ENCODE measurements around the gene MERTK.
A peak's percentile ranks its signal among the peaks of the same experiment; 100 is the strongest.

MERTK gene

GRCh38 chr2:111970453-111970852, 72.0 kb downstream of the MERTK start:
- Histone ChIP-seq H3K4me2 (ENCODE audit: low read length) (no peak overlapping the region), H3K9ac (ENCODE audit: low read length) (no peak overlapping the region), H3K27ac (ENCODE audit: low read depth, low read length) (no peak overlapping the region), H2AFZ (ENCODE audit: insufficient read depth, low read length, poor library complexity) (no peak overlapping the region), H3K79me1 (ENCODE audit: low read length) (no peaks in the 10 kb centered on the region), H2BK5ac (ENCODE audit: low read depth, low read length, poor library complexity) (no peak overlapping the region), H4K91ac (ENCODE audit: low read depth, low read length) (no peak overlapping the region), H2BK12ac (ENCODE audit: low read length) (no peak overlapping the region), H3K4me3 (ENCODE audit: low read depth, low read length) (no peak overlapping the region), H2AK5ac (ENCODE audit: low read length) (no peak overlapping the region), H3K14ac (ENCODE audit: low read length) (no peak overlapping the region), H4K8ac (ENCODE audit: low read depth, low read length) (no peak overlapping the region), H3K4me1 (ENCODE audit: control insufficient read depth in 1 of 2, insufficient read depth in 2 of 2, low read length in 2 of 2) (peaks cover 0 to 8% of the 10 kb centered on the region in 2 experiments), H2BK120ac (ENCODE audit: insufficient read depth, low read length, poor library complexity) (no peak overlapping the region), H3K79me2 (ENCODE audit: control insufficient read depth, insufficient read depth, low read length, poor library complexity) (no peaks in the 10 kb centered on the region), H3K23ac (ENCODE audit: low read length) (no peak overlapping the region), H4K12ac (ENCODE audit: low read depth, low read length) (no peak overlapping the region), H3K27me3 (ENCODE audit: insufficient read depth, low read length) (no peaks in the 10 kb centered on the region), H3K36me3 (ENCODE audit: control insufficient read depth in 1 of 2, insufficient read depth in 2 of 2, low read length in 2 of 2) (peaks cover 0 to 2% of the 10 kb centered on the region in 2 experiments), H3K4ac (ENCODE audit: low read depth, low read length) (no peak overlapping the region), H3K9me3 (ENCODE audit: insufficient read depth, low read depth, low read length) (peaks cover 1% of the 10 kb centered on the region), H3K18ac (ENCODE audit: low read length) (no peak overlapping the region)
- no CpG with 5 or more reads among the region's 1 CpG for WGBS (ENCODE audit: extremely low coverage, insufficient coverage, insufficient read length)
- DNase-seq, result no peak

- Histone ChIP-seq H3K79me1 (ENCODE audit: low read length) (no peaks in the 10 kb centered on the region), H3K23ac (ENCODE audit: low read length) (no peak overlapping the region), H2BK12ac (ENCODE audit: low read length) (no peak overlapping the region), H3K79me2 (ENCODE audit: control insufficient read depth, insufficient read depth, low read length, poor library complexity) (no peaks in the 10 kb centered on the region), H3K18ac (ENCODE audit: low read length) (no peak overlapping the region), H3K36me3 (ENCODE audit: control insufficient read depth in 1 of 2, insufficient read depth in 2 of 2, low read length in 2 of 2) (peaks cover 0 to 7% of the 10 kb centered on the region in 2 experiments), H2BK120ac (ENCODE audit: insufficient read depth, low read length, poor library complexity) (no peak overlapping the region), H2BK5ac (ENCODE audit: low read depth, low read length, poor library complexity) (no peak overlapping the region), H3K27ac (ENCODE audit: low read depth, low read length) (no peak overlapping the region), H2AK5ac (ENCODE audit: low read length) (no peak overlapping the region), H3K14ac (ENCODE audit: low read length) (no peak overlapping the region), H3K9me3 (ENCODE audit: insufficient read depth, low read depth, low read length) (peaks cover 1% of the 10 kb centered on the region), H3K4ac (ENCODE audit: low read depth, low read length) (no peak overlapping the region), H3K4me3 (ENCODE audit: low read depth, low read length) (no peak overlapping the region), H2AFZ (ENCODE audit: insufficient read depth, low read length, poor library complexity) (no peak overlapping the region), H3K4me1 (ENCODE audit: control insufficient read depth in 1 of 2, insufficient read depth in 2 of 2, low read length in 2 of 2) (peaks cover 0 to 5% of the 10 kb centered on the region in 2 experiments), H3K4me2 (ENCODE audit: low read length) (no peak overlapping the region), H3K27me3 (ENCODE audit: insufficient read depth, low read length) (no peaks in the 10 kb centered on the region), H3K9ac (ENCODE audit: low read length) (peak overlapping the region; percentile 59), H4K91ac (ENCODE audit: low read depth, low read length) (no peak overlapping the region), H4K12ac (ENCODE audit: low read depth, low read length) (no peak overlapping the region), H4K8ac (ENCODE audit: low read depth, low read length) (no peak overlapping the region)
- DNase-seq, result no peak
- WGBS (ENCODE audit: extremely low coverage, insufficient coverage, insufficient read length), result no CpG with 5 or more reads among the region's 8 CpGs
Observed at GRCh38 chr2:111972955-111973565, 74.7 kb downstream of the MERTK start.

- no peak for DNase-seq
- Histone ChIP-seq H3K27ac (ENCODE audit: low read depth, low read length) (no peak overlapping the region), H3K79me1 (ENCODE audit: low read length) (no peaks in the 10 kb centered on the region), H3K27me3 (ENCODE audit: insufficient read depth, low read length) (no peaks in the 10 kb centered on the region), H4K12ac (ENCODE audit: low read depth, low read length) (no peak overlapping the region), H3K9me3 (ENCODE audit: insufficient read depth, low read depth, low read length) (peaks cover 1% of the 10 kb centered on the region), H4K91ac (ENCODE audit: low read depth, low read length) (no peak overlapping the region), H2BK12ac (ENCODE audit: low read length) (no peak overlapping the region), H3K4me2 (ENCODE audit: low read length) (no peak overlapping the region), H3K9ac (ENCODE audit: low read length) (no peak overlapping the region), H3K36me3 (ENCODE audit: control insufficient read depth in 1 of 2, insufficient read depth in 2 of 2, low read length in 2 of 2) (peaks cover 0 to 7% of the 10 kb centered on the region in 2 experiments), H3K4me3 (ENCODE audit: low read depth, low read length) (no peak overlapping the region), H3K4me1 (ENCODE audit: control insufficient read depth in 1 of 2, insufficient read depth in 2 of 2, low read length in 2 of 2) (peaks cover 0 to 5% of the 10 kb centered on the region in 2 experiments), H3K79me2 (ENCODE audit: control insufficient read depth, insufficient read depth, low read length, poor library complexity) (no peaks in the 10 kb centered on the region), H3K23ac (ENCODE audit: low read length) (no peak overlapping the region), H2AFZ (ENCODE audit: insufficient read depth, low read length, poor library complexity) (no peak overlapping the region), H3K18ac (ENCODE audit: low read length) (no peak overlapping the region), H2BK120ac (ENCODE audit: insufficient read depth, low read length, poor library complexity) (no peak overlapping the region), H2BK5ac (ENCODE audit: low read depth, low read length, poor library complexity) (no peak overlapping the region), H2AK5ac (ENCODE audit: low read length) (no peak overlapping the region), H3K14ac (ENCODE audit: low read length) (no peak overlapping the region), H3K4ac (ENCODE audit: low read depth, low read length) (no peak overlapping the region), H4K8ac (ENCODE audit: low read depth, low read length) (no peak overlapping the region)
- no CpG with 5 or more reads among the region's 4 CpGs for WGBS (ENCODE audit: extremely low coverage, insufficient coverage, insufficient read length)
Observed at GRCh38 chr2:111973701-111974100, 75.3 kb downstream of the MERTK start.

GRCh38 chr2:111975053-111975552, 76.7 kb downstream of the MERTK start:
- Histone ChIP-seq H2AFZ (ENCODE audit: insufficient read depth, low read length, poor library complexity) (no peak overlapping the region), H3K14ac (ENCODE audit: low read length) (no peak overlapping the region), H2BK5ac (ENCODE audit: low read depth, low read length, poor library complexity) (no peak overlapping the region), H4K91ac (ENCODE audit: low read depth, low read length) (no peak overlapping the region), H3K9me3 (ENCODE audit: insufficient read depth, low read depth, low read length) (peaks cover 1% of the 10 kb centered on the region), H3K9ac (ENCODE audit: low read length) (no peak overlapping the region), H3K23ac (ENCODE audit: low read length) (no peak overlapping the region), H3K36me3 (ENCODE audit: control insufficient read depth in 1 of 2, insufficient read depth in 2 of 2, low read length in 2 of 2) (peaks cover 0 to 7% of the 10 kb centered on the region in 2 experiments), H2BK12ac (ENCODE audit: low read length) (no peak overlapping the region), H2BK120ac (ENCODE audit: insufficient read depth, low read length, poor library complexity) (no peak overlapping the region), H3K79me2 (ENCODE audit: control insufficient read depth, insufficient read depth, low read length, poor library complexity) (no peaks in the 10 kb centered on the region), H3K27ac (ENCODE audit: low read depth, low read length) (no peak overlapping the region), H2AK5ac (ENCODE audit: low read length) (no peak overlapping the region), H3K27me3 (ENCODE audit: insufficient read depth, low read length) (no peaks in the 10 kb centered on the region), H4K8ac (ENCODE audit: low read depth, low read length) (no peak overlapping the region), H3K79me1 (ENCODE audit: low read length) (no peaks in the 10 kb centered on the region), H3K4ac (ENCODE audit: low read depth, low read length) (no peak overlapping the region), H3K18ac (ENCODE audit: low read length) (no peak overlapping the region), H3K4me3 (ENCODE audit: low read depth, low read length) (no peak overlapping the region), H4K12ac (ENCODE audit: low read depth, low read length) (no peak overlapping the region), H3K4me1 (ENCODE audit: control insufficient read depth in 1 of 2, insufficient read depth in 2 of 2, low read length in 2 of 2) (peaks cover 0 to 5% of the 10 kb centered on the region in 2 experiments), H3K4me2 (ENCODE audit: low read length) (no peak overlapping the region)
- DNase-seq, result peak; percentile 97
- no CpG with 5 or more reads among the region's 11 CpGs for WGBS (ENCODE audit: extremely low coverage, insufficient coverage, insufficient read length)

All from trophoblast cell (in vitro differentiated cells and primary cell).